Measurements from ENCODE around the gene USP9X.

- TF ChIP-seq CTCF (IDR thresholded peaks at IDR 0.05; ENCODE audit: poor library complexity) (no peak), EZH2 (IDR thresholded peaks at IDR 0.05; ENCODE audit: borderline replicate concordance) (no peak), EZH2phosphoT487 (IDR thresholded peaks at IDR 0.05; ENCODE audit: low read depth, severe bottlenecking, unreplicated experiment) (no peak)
These were observed 160.4 kb downstream of the USP9X start for GRCh38 chrX:41245641-41246040.
